A549 (cell line): ENCODE results near the gene MPRIP. TPM values are rescaled to one million over a fixed set of nuclear protein-coding genes. Genes with fewer than 3 reads are reported as not detected.
A peak's percentile ranks its signal among the peaks of the same experiment; 100 is the strongest.

ENCODE experiments used
- ATAC-seq, 2 experiments: fragments of 200-7000 bp in 1 of 2; fragments of >200 bp in 1 of 2; cut with Nextera tagmentation in 1 of 2; cut with Tn5 transposase in 1 of 2; 3 replicates each; pipeline versions ENCODE4 v1.8.0 to v1.9.1; 2018 to 2020; ENCODE audit warnings: mild to moderate bottlenecking in 1 of 2, moderate library complexity in 1 of 2
- CTCF ChIA-PET: fragments of 300-600 bp; sonication (Branson Sonifier 250); formaldehyde crosslinking; extraction: SDS; loops from one replicate; lab custom pipeline; 2021; ENCODE audit warnings: antibody characterized with exemption, inconsistent platforms; lab: Yijun Ruan, JAX
- POLR2A ChIA-PET: fragments of 350-600 bp; formaldehyde crosslinking; extraction: SDS; loops from one replicate; lab custom pipeline; 2021; ENCODE audit warnings: antibody characterized with exemption, inconsistent platforms; lab: Yijun Ruan, JAX
- DNase-seq, 2 experiments: peaks; one replicate each; pipeline versions ENCODE4 v3.0.0 to v3.0.0-alpha.2; 2011 to 2016; ENCODE audit warnings: low read depth in 1 of 2, low spot score in 1 of 2
- FAIRE-seq: peaks from 2 replicates; lab custom pipeline; 2011; peaks lifted over from hg19 to GRCh38; lab: Jason Lieb, UNC
- H3K27ac ChIP-seq, 2 experiments: fragments of >200 bp; sonication (Bioruptor Twin); formaldehyde crosslinking; 3 replicates each; pipeline ENCODE4 v1.5.1; 2016 to 2017
- H3K4me1 ChIP-seq: fragments of >200 bp; sonication (Bioruptor Twin); formaldehyde crosslinking; 3 replicates; pipeline ENCODE4 v1.6.1; 2016
- H3K4me2 ChIP-seq: fragments of >200 bp; sonication (Bioruptor Twin); formaldehyde crosslinking; 3 replicates; pipeline ENCODE4 v1.6.1; 2016
- H3K4me3 ChIP-seq: fragments of >200 bp; sonication (Bioruptor Twin); formaldehyde crosslinking; 3 replicates; pipeline ENCODE4 v1.5.1; 2016
- H3K9me3 ChIP-seq: fragments of >200 bp; sonication (Bioruptor Twin); formaldehyde crosslinking; 3 replicates; pipeline ENCODE4 v1.6.1; 2016
- CHD4 ChIP-seq: fragments of 200-600 bp; sonication (generic); IDR thresholded peaks from 2 replicates; pipeline ENCODE4 v1.6.1; 2016; ENCODE audit warnings: antibody characterized with exemption, mild to moderate bottlenecking, borderline replicate concordance
- ELK1 ChIP-seq: fragments of 150-350 bp; IDR thresholded peaks from 2 replicates; pipeline ENCODE4 v1.6.1; 2014; ENCODE audit warnings: low read depth, mild to moderate bottlenecking, low read length
- EP300 ChIP-seq, 2 experiments: fragments of >200 bp; sonication (Bioruptor Twin); formaldehyde crosslinking; IDR thresholded peaks; 2 replicates in 1 of 2; 3 replicates in 1 of 2; pipeline ENCODE4 v1.6.1; 2016 to 2017
- ESRRA ChIP-seq: fragments of 150-350 bp; IDR thresholded peaks from 2 replicates; pipeline ENCODE4 v1.6.1; 2014; ENCODE audit warnings: mild to moderate bottlenecking, low read length, borderline replicate concordance
- HES2 ChIP-seq: fragments of >200 bp; sonication (Bioruptor Twin); formaldehyde crosslinking; IDR thresholded peaks from 2 replicates; pipeline ENCODE4 v1.6.1; 2016
- HMGXB4 ChIP-seq: fragments of 250-450 bp; sonication (Bioruptor Pico); IDR thresholded peaks from 2 replicates; pipeline ENCODE4 v1.5.0; 2021; ENCODE audit warnings: mild to moderate bottlenecking, moderate library complexity, borderline replicate concordance
- MYC ChIP-seq: IDR thresholded peaks from 2 replicates; pipeline ENCODE4 v1.6.1; 2012; ENCODE audit warnings: mild to moderate bottlenecking, inconsistent platforms, low read length, improper control_type of control experiment, borderline replicate concordance
- NFE2L2 ChIP-seq: fragments of 150-350 bp; conservative IDR thresholded peaks from 2 replicates; pipeline ENCODE4 v1.6.1; 2014; ENCODE audit warnings: low read length
- PHF8 ChIP-seq: fragments of 200-600 bp; sonication (generic); IDR thresholded peaks from 2 replicates; pipeline ENCODE4 v1.6.1; 2016; ENCODE audit warnings: low read depth, mild to moderate bottlenecking, antibody characterized with exemption, moderate library complexity, borderline replicate concordance
- RAD21 ChIP-seq, 2 experiments: fragments of >200 bp in 1 of 2; sonication (Bioruptor Twin) in 1 of 2; formaldehyde crosslinking in 1 of 2; IDR thresholded peaks in 1 of 2; conservative IDR thresholded peaks in 1 of 2; 2 replicates in 1 of 2; 3 replicates in 1 of 2; pipeline ENCODE4 v1.6.1; 2012 to 2018; ENCODE audit warnings: inconsistent platforms in 1 of 2
- RCOR1 ChIP-seq: fragments of 150-350 bp; IDR thresholded peaks from 2 replicates; pipeline ENCODE4 v1.6.1; 2014; ENCODE audit warnings: antibody characterized with exemption, low read length, low read depth
- RFX5 ChIP-seq: fragments of 450-650 bp; IDR thresholded peaks from 2 replicates; pipeline ENCODE4 v1.7.1; 2014; ENCODE audit warnings: antibody characterized with exemption, mild to moderate bottlenecking, moderate library complexity
- RNF2 ChIP-seq: fragments of 200-600 bp; sonication (generic); IDR thresholded peaks from 2 replicates; pipeline ENCODE4 v1.6.1; 2016; ENCODE audit warnings: low read depth, mild to moderate bottlenecking, antibody characterized with exemption, moderate library complexity, borderline replicate concordance
- SMC3 ChIP-seq: fragments of >200 bp; sonication (Bioruptor Twin); formaldehyde crosslinking; IDR thresholded peaks from 3 replicates; pipeline ENCODE4 v1.6.1; 2018; ENCODE audit warnings: inconsistent platforms
- USF2 ChIP-seq: fragments of 450-650 bp; IDR thresholded peaks from 2 replicates; pipeline ENCODE4 v1.6.1; 2014; ENCODE audit warnings: antibody characterized with exemption
- ZFP36 ChIP-seq: fragments of 450-650 bp; IDR thresholded peaks from 2 replicates; pipeline ENCODE4 v1.6.1; 2014; ENCODE audit warnings: borderline replicate concordance; ENCODE audit not compliant: partially characterized antibody
- WGBS: methylation state at CpG from one replicate; pipeline ENCODE4 v1.1.6; 2017; ENCODE audit errors: missing lambda C conversion rate; 5-methylcytosine and 5-hydroxymethylcytosine counted together
- polyA plus RNA-seq, 4 experiments: library from polyadenylated mRNA; depleted of rRNA in 3 of 4; stranded (reverse); fragments of >200 nt; fragmentation: RNase III in 1 of 4; extraction: RNeasy Plus Mini Kit Qiagen cat#74134 plus additional on column Dnase treatment in 1 of 4; gene quantifications; 2 replicates in 3 of 4; 3 replicates in 1 of 4; pipeline ENCODE4 v1.2.3, GENCODE V29; 2011 to 2017

MPRIP gene
- polyA plus RNA-seq, 2 of the 4 experiments (the other 2 are of a cell fraction), result 147 to 228 TPM

- peaks cover 89% of the 10 kb centered on the region for H3K4me1 ChIP-seq
- 93% methylated on average over 11 of the region's 12 CpGs for WGBS
Measured at GRCh38 chr17:17073030-17073564, 30.8 kb downstream of the MPRIP start.

GRCh38 chr17:17073581-17074403 is 31.5 kb downstream of the MPRIP start:
- POLR2A ChIA-PET, result no interaction called here
- peak overlapping the region; percentile 43 for H3K4me2 ChIP-seq
- no peak for DNase-seq
- TF ChIP-seq ZFP36 (peak; percentile 19), RAD21 (conservative IDR thresholded peaks at IDR 0.05 in 1 of 2, IDR thresholded peaks at IDR 0.05 in 1 of 2) (no peak), CHD4 (no peak), EP300 (IDR thresholded peaks at IDR 0.05) (no peak)
- no peak for FAIRE-seq
- ATAC-seq, result peak in 1 of 2 experiments; percentile 7; a peak in 2 of 6 replicates
- peak overlapping the region; percentile 40 to 64 for H3K27ac ChIP-seq
- no peak overlapping the region for H3K4me3 ChIP-seq
- H3K4me1 ChIP-seq, result peaks cover 96% of the 10 kb centered on the region
- H3K9me3 ChIP-seq, result no peaks in the 10 kb centered on the region
- CTCF ChIA-PET, result interaction anchor here (0.6 to 1.5 kb wide), 5 partner anchors 14 to 688 kb away, joined by 3 to 6 read pairs (median 3); no protein-coding TSS in a partner anchor
- 80% methylated on average over 15 of the region's 15 CpGs for WGBS

More at GRCh38 chr17:17073030-17073564, 30.8 kb downstream of the MPRIP start:
- ChIA-PET POLR2A (no interaction called here), CTCF (interaction anchor here (0.6 to 1.5 kb wide), 6 partner anchors 20 to 687 kb away, joined by 3 to 6 read pairs (median 3); no protein-coding TSS in a partner anchor)
- Histone ChIP-seq H3K4me2 (peak overlapping the region; percentile 43; the same call in 2 of the 3 replicates), H3K4me3 (no peak overlapping the region), H3K27ac (peak overlapping the region; percentile 40 to 64), H3K9me3 (no peaks in the 10 kb centered on the region)
- ATAC-seq, result peak; percentile 8 to 10; a peak in 3 of 6 replicates
- no peak for TF ChIP-seq HES2
- TF ChIP-seq RNF2, result no peak
- TF ChIP-seq RCOR1, result no peak
- TF ChIP-seq MYC, result no peak
- TF ChIP-seq RFX5, result no peak
- no peak for TF ChIP-seq ELK1
- no peak for TF ChIP-seq NFE2L2
- no peak for TF ChIP-seq HMGXB4
- no peak for TF ChIP-seq ESRRA
- TF ChIP-seq SMC3, result no peak
- no peak for TF ChIP-seq USF2
- no peak for TF ChIP-seq PHF8
- FAIRE-seq, result no peak
- no peak for DNase-seq
